NCI-H2196 treated with DMSO at 0.1 percent for 48 hours (cell line): ENCODE data around the gene CABP5.
"Not testable (repeated sequence)": the region's sequence is repeated elsewhere in the genome, so short reads cannot be mapped to it uniquely, and the experiment has no call there.

Experiments used
- DNase-seq: peaks from one replicate; lab custom pipeline; 2025; ENCODE audit not compliant: unreplicated experiment; lab: John Stamatoyannopoulos, UW

Gene CABP5

GRCh38 chr19:48043675-48044258 is at the start of gene CABP5:
CABP5 (minus strand) TSS chr19:48044079; CDS start chr19:48043922, 157 bp downstream.
- DNase-seq = no peak

- not testable (repeated sequence) for DNase-seq
Measured at GRCh38 chr19:48091111-48091718, 47.3 kb upstream of the CABP5 start.

- DNase-seq = peak; percentile 34
Measured at GRCh38 chr19:48090281-48090802, 46.5 kb upstream of the CABP5 start.

- DNase-seq = not testable (repeated sequence)
Measured at GRCh38 chr19:48088991-48089390, 45.1 kb upstream of the CABP5 start.

- DNase-seq = no peak
Measured at GRCh38 chr19:48085904-48086864, 42.3 kb upstream of the CABP5 start.

GRCh38 chr19:48085076-48085475 is 41.2 kb upstream of the CABP5 start:
- DNase-seq = no peak

GRCh38 chr19:48081106-48081505 is 37.2 kb upstream of the CABP5 start:
- no peak for DNase-seq

- DNase-seq = not testable (repeated sequence)
Measured at GRCh38 chr19:48070177-48070769, 26.4 kb upstream of the CABP5 start.

- DNase-seq = no peak
Measured at GRCh38 chr19:48069435-48069834, 25.6 kb upstream of the CABP5 start.

- DNase-seq = no peak
Measured at GRCh38 chr19:48064509-48064908, 20.6 kb upstream of the CABP5 start.

- no peak for DNase-seq
Measured at GRCh38 chr19:48061401-48062344, 17.8 kb upstream of the CABP5 start.

GRCh38 chr19:48060381-48060780 is 16.5 kb upstream of the CABP5 start:
- DNase-seq = no peak

- DNase-seq = no peak
Measured at GRCh38 chr19:48059331-48059730, 15.5 kb upstream of the CABP5 start.

GRCh38 chr19:48053856-48054255 is 10.0 kb upstream of the CABP5 start:
- DNase-seq = no peak

- DNase-seq = no peak
Measured at GRCh38 chr19:48053076-48053475, 9.2 kb upstream of the CABP5 start.

GRCh38 chr19:48051335-48052033 is 7.6 kb upstream of the CABP5 start:
- DNase-seq = no peak

- no peak for DNase-seq
Measured at GRCh38 chr19:48044561-48044960, 682 bp upstream of the CABP5 start.

- DNase-seq = no peak
Measured at GRCh38 chr19:48041877-48042580, 1.9 kb downstream of the CABP5 start.

GRCh38 chr19:48036765-48037164 is 7.1 kb downstream of the CABP5 start:
- DNase-seq = no peak
